AG09319 (cell line): ENCODE measurements around the gene ARFGEF3.

Experiments
- DNase-seq: peaks from one replicate; pipeline ENCODE4 v3.0.0-alpha.2; 2010; ENCODE audit warnings: low read depth; ENCODE audit errors: extremely low read depth
- CTCF ChIP-seq: IDR thresholded peaks from 2 replicates; pipeline ENCODE4 v1.5.1; 2011; ENCODE audit warnings: low read depth, mild to moderate bottlenecking, inconsistent platforms, low read length, moderate library complexity

The ARFGEF3 gene

GRCh38 chr6:138234363-138234762 lies 72.6 kb downstream of the ARFGEF3 start:
- no peak for TF ChIP-seq CTCF
- no peak for DNase-seq

- DNase-seq, result no peak
- TF ChIP-seq CTCF, result no peak
Observed at GRCh38 chr6:138235205-138235604, 73.5 kb downstream of the ARFGEF3 start.

GRCh38 chr6:138235693-138236092 lies 74.0 kb downstream of the ARFGEF3 start:
- no peak for DNase-seq
- no peak for TF ChIP-seq CTCF

GRCh38 chr6:138237463-138237862 lies 75.7 kb downstream of the ARFGEF3 start:
- no peak for DNase-seq

DNA sequence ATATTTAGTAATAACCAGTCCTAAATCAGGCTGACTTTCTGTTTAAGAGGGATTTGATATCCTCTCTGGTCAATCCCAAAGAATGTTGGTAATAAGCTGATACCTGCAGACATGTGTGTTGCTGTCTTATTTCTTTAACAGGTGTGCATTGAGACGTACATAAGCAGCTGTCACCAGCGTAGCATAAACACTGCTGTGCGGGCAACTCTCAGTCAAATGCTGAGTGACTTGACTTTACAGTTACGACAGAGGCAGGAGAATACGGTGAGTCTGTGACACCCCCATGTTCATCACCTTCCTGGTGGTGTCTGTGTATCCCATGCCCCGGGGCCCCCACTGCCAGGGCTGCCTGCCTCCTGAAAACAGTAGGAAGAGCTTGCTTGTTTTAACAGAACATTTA lies 76.6 kb downstream of the ARFGEF3 start:
- DNase-seq, result no peak
- TF ChIP-seq CTCF, result no peak

More at GRCh38 chr6:138237463-138237862, 75.7 kb downstream of the ARFGEF3 start:
- no peak for TF ChIP-seq CTCF

GRCh38 chr6:138239774-138240173 lies 78.0 kb downstream of the ARFGEF3 start:
- DNase-seq, result no peak
- TF ChIP-seq CTCF, result no peak

DNA sequence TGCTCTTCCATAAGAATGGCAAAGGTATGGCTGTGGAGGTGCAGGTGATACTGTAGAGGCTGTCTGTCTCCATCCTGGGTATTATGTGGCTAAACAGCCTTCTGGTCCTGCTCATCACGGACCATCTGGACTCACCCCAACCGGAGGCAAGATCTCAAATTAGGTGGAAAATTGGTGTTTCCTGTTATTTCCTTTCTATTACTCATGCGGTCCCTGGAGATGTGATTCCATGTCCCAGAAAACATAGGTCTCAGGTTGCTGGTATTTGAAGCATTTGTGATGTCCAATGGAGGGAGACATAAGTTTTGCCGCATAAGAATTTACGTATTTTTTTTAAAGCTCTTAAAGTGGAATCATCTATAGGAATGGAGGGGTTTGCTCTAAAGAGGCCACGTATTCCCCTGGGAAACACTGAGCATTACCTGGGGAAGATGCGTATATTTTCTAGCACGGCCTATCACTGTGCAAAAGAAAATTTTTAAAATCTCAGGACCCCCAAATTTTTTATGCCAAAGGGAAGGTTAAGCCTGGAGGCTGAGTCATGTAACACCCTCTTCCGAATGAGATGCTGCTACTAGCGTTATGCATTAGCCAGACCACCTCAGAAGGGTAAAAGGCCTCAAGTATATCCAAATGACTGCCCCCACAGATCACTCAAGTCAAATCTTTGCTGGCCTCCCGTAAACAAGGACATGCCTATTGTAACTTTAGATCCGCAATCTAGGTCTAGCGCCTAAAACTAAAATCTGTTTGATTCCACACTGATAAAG lies 78.9 kb downstream of the ARFGEF3 start:
- TF ChIP-seq CTCF, result no peak
- no peak for DNase-seq
